ENCODE data around the gene EPS15.
"Not testable (repeated sequence)": the region's sequence is repeated elsewhere in the genome, so short reads cannot be mapped to it uniquely, and the experiment has no call there.

EPS15 gene

DNA sequence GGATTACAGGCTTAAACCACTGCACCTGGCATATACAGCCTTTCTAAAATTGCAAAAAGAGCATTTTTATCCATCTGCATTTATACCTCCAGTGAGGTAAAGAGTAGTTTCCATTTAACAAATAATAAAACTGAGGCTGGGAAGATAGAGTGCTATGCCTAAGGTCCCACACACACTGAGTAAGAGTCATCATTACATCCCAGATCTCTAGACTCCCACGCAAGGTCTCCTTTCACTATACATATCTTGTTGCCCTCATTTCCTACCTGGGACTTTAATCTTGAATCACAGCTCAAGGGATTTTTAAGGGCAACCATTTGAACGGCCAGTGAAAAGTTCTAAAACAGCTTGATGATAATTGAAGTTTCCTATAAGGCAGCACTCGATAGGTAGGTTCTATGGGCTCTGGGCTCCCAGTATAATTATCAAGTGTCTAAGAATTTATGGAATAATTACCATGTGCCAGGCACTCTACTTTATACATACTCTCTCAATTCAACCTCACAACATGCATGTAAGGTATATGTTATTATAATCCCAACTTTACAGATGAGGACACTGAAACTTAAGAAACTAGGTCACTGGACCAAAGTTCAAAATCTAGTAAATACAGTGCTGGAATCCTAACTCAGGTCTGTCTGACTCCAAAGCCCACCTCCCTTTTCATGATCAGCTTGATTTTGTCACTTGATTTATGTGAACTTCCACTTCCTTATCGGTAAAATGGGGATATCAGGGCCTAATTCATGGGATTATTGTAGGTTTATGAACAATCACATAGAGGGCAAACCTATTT is 23.3 kb upstream of the EPS15 start:
- DNase-seq, result no peak

DNA sequence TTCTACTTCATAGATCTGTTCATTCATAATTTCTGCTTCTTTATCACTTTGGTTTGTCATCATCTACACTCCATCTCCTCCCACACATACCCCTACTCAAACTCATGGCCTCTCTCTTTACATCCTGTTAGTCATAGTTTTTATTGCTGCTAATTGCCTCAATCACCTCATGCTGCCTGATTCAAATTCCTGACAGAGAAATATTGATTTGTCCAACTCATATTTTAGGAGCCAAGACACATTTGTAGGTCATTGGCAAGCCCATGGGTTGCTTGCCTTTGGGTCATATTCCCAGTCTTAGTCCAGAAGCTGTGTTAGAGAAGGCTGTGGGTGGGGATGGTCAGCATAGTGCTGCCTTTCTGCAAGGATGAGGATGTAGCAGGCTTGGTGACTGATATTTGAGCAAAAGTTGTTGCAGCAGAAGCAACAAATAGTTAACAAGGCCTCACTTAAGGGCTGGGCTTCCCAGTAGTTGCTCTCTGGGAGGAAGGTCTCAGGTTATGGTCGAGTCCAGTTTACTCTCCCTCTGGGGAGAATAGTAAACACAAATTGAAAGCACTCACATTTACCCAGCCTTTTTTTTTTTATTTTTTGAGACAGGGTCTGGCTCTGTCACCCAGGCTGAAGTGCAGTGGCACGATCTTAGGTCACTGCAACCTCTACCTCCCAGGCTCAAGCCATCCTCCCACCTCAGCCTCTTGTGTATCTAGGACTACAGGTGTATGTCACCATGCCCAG is 22.4 kb upstream of the EPS15 start:
- no peak for DNase-seq

GRCh38 chr1:51537568-51537967 is 18.5 kb upstream of the EPS15 start:
- DNase-seq, result no peak

GRCh38 chr1:51535006-51535592 is 16.0 kb upstream of the EPS15 start:
- no peak for DNase-seq

DNA sequence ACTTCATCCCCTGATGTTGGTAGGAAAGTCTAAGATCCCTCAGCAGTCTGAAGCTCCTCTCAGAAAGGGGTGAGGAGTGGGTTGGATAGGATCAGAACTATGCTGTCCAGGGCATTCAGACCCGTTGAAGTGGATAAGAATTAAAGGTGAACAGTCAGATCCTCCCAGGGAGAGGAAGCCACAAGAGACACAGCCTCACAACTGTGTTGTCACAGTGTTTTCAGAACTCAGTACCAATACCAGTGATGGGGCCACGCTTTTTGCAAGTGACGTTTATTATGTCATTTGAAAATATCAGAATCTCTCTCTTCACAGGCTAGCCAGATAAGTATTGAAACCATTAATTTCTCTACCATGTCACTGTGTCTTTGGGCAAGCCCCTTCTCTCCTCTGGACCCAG is 15.4 kb upstream of the EPS15 start:
- no peak for DNase-seq

DNA sequence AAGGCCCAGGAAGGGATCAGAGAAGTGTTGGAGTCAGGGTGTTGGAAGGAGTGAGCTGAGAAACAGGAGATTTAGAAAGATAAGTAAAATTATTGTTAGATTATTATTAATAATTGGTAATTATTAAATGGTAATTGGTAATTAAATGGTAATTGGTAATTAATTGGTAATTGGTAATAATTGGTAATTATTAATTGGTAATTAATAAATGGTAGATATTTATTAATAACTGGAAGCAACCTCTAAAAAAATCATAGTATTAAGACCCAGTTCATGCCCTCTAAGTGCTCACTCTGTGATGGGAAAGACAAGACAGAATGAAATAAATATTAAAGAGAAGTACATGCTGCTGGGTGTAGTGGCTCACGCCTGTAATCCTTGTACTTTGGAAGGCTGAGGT is 13.8 kb upstream of the EPS15 start:
- no peak for DNase-seq

GRCh38 chr1:51530447-51530846 is 11.4 kb upstream of the EPS15 start:
- not testable (repeated sequence) for DNase-seq

DNA sequence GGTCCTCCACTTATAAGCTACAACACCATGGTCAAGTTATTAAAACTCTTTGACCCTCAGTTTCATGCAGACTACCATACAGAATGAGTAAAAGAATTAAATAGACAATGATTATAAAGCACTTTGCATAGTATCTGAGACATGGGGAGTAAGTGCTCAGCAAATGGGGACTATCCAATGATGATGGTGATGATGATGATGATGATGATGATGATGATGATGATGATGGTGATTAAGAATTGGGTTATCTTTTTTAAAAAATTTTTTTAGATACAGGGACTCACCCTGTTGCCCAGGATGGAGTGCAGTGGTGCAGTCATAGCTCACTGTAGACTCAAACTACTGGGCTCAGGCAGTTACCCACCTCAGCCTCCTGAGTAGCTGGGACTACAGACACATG is 8.1 kb upstream of the EPS15 start:
- DNase-seq, result no peak

DNA sequence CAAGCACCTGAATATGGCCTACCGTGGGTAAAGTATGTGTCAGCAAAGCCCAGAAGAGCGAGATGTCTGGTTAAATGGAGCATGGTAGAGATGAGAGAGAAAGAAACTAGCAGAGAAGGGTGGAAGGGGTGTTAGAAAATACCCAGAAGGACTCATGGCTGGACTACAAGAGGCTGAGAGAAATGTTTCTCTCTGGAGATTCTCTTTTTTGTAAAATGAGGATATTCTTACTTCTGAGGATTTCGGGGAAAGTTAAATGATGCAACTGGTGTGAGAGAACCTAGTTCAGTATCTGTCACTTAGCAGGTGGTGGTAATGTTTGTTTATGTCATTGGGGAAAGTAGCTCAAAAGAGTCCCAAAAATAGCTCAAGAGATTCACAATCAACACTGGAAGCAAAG is 7.2 kb upstream of the EPS15 start:
- no peak for DNase-seq

GRCh38 chr1:51525295-51525694 is 6.2 kb upstream of the EPS15 start:
- DNase-seq, result no peak

GRCh38 chr1:51524817-51525216 is 5.8 kb upstream of the EPS15 start:
- DNase-seq, result no peak

DNA sequence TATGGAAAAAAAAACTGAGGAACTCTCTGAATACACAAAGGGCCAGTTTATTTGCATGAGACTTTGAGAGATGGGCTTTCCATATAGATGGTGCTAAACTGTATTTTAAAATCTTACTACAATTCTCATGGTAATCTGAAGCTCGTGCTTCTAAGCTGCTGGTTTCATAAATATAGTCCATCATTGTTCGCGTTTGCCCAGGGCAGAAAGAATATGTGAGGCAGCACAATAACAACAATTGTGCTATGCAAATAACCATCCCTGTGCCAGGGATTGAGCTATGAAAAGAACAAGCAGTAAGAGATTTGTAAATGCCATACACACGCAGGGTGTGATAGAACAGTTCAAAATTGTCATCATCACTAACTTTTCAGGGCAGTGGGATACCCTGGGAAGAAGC is 4.9 kb upstream of the EPS15 start:
- no peak for DNase-seq

DNA sequence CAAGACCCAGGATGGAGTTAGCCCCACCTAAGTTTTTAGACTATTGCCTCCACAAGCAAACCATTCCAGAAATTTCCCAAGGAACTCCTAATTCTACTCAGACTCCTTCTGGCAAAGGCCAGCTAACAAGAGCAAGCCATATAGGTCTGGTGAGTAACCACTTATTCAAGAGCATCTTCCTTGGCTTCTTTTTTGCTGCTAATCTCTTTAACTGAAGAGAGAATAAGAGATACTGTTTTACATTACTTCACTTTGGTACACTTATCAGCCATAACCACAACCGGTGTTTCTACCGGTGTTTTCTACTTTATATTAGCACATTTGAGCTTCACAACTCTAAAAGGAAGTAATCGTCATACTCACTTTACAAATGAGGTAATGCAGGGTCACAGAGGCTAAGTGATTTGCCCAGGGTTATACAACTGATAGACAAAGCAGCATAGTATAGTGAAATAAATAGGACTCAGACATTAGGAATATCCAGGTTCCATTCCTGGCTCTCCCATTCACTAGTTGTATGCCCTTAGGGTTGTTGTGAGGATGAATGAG is 1.7 kb upstream of the EPS15 start:
- no peak for DNase-seq

- no peak for DNase-seq
These were observed 1.0 kb upstream of the EPS15 start for GRCh38 chr1:51519865-51520699.

- DNase-seq, result peak; percentile 63
These were observed 449 bp downstream of the EPS15 start for GRCh38 chr1:51518586-51519047.

DNA sequence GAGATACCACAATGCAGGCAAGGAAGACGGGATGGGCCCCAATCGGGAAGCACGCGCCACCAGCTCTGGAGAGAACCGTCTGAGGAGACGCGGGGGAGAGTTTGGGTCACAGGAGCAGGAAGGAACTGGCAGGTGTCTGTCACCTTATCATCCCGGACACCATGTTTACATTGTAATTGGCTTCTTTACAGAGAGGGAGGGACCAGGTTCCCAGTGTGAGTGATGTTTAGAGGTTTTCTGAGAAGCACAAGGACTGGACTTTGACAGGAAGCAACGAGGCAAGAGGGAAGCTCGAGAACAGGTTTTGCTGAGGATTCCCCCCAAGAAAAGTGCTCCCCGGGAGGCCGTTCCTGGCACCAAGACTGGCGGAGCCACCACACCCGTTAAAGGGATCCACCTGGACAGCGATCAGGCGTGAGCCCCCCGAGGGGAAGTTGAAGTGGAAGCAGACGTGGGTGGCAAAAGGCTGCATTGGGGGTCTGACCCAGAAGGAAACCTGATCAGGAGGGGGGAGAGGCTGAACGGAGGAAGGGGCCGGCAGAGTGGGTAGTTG is 957 bp downstream of the EPS15 start:
- DNase-seq, result peak; percentile 68

DNA sequence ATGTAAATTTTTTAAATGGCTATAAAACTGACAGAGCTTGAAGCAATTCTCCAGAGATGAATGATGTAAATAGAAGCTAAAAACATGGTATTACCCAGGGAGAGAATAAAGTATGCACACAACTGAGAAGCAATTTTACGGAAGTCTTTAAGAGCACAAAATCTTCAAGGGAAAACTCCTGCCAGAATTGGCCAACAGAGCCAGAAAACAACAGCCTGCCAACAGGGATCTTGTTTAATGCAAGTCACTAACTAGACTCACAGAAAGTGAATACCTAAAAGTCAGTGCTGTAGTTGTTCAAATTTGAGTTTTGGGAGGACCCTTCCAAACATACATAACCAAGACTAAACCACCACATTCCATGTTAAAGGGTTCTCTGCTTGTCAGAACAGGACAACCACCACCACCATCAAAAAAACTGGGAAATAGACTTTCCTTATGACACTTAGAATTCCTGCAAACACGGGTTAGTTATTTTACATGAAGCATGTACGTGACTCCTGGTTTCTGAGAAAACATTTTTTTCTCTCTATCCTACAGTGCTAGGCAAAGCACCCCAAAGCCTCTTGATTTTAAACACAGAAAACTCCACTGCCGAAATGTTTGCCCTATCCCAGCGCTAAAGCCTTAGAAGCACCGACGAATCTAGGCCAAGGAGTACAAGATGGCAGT is 1.6 kb downstream of the EPS15 start:
- peak; percentile 14 for DNase-seq

GRCh38 chr1:51516649-51517158 is 2.4 kb downstream of the EPS15 start:
- no peak for DNase-seq

GRCh38 chr1:51515982-51516648 is 3.0 kb downstream of the EPS15 start:
- no peak for DNase-seq

DNA sequence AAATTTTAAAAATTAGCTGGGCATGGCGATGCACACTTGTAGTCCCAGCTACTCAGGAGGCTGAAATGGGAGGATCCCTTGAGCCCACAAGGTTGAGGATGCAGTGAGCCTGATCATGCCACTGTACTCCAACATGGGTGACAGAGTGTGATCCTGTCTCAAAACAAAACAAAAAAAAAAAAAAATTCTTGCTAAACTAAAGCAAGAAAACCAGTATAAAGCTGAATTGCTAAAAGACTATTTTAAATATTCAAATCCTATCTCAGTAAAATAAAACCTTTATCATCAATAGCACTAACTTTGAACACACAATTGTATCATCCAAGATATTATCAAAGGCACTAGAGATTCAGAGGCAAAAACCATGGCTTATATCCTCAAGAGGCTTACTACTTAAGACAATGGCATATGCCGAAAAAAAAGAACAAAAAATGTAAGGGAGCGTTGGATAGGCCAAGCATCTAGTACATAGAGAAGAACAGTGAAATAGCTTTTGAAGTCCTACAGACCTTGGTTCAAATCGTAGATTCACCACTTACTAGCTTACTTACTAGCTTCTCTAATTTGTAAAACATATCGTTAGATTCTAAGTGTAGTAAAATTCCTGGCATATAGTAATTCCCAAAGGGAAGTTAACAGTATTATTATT is 3.6 kb downstream of the EPS15 start:
- peak; percentile 32 for DNase-seq

Measured in NCI-H82 (cell line).